ENCODE results near the gene SLC35E4. TPM values are rescaled to one million over a fixed set of nuclear protein-coding genes. Genes with fewer than 3 reads are reported as not detected.

Gene SLC35E4, protein sequence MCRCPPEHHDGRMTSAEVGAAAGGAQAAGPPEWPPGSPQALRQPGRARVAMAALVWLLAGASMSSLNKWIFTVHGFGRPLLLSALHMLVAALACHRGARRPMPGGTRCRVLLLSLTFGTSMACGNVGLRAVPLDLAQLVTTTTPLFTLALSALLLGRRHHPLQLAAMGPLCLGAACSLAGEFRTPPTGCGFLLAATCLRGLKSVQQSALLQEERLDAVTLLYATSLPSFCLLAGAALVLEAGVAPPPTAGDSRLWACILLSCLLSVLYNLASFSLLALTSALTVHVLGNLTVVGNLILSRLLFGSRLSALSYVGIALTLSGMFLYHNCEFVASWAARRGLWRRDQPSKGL
- total RNA-seq = 5.7 and 6.2 TPM in 2 replicates

DNA sequence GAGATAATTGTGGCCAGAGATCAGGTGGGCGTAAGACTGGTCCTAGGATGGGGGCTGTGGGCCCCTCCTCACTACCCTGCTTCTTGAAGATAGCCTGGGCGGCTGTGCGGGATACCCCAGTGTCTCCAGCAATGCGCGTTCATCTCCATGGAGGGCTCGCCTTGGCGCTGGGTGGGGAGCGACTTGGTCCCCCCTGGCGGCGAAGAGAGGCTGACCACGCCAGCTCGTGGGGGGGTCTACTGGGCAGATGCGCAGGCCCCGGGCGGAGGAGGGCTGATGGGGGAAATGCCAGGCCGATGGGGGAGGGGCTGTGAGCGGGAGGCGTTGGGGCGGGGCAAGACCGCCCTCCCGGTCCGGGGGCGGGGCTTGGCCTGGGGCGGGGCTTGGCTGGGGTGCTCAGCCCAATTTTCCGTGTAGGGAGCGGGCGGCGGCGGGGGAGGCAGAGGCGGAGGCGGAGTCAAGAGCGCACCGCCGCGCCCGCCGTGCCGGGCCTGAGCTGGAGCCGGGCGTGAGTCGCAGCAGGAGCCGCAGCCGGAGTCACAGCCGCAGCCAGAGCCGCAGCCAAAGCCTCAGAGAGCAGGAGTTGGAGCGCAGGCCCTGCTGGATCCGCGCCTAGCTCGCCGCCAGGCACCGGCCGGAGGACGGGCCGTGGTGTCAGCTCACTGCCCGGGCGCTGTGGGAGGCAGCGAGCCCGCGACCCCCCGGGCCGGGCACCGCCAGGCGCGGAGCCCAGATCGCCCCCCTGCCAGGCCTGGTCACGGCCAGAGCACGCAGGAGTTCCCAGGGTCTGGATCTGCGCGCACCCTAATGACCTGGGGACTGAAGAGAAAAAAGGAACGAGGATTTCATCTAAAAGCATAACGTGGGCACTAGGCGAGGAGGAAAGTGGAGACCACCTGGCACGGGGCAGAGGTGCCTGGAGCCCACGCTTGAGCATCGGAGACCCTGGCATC lies at the start of gene SLC35E4:
Gene SLC35E4, plus strand, starts transcription at position 509 of the 953 bp plus-strand sequence. CDS start 670 bp downstream, outside the sequence.
- intact Hi-C loops (cut with micrococcal nuclease) = loop anchor here (1.0 to 10.0 kb wide), 10 partner anchors 14 to 659 kb away; partner anchors contain the start of genes LIMK2, OSBP2, PIK3IP1 and TCN2

DNA sequence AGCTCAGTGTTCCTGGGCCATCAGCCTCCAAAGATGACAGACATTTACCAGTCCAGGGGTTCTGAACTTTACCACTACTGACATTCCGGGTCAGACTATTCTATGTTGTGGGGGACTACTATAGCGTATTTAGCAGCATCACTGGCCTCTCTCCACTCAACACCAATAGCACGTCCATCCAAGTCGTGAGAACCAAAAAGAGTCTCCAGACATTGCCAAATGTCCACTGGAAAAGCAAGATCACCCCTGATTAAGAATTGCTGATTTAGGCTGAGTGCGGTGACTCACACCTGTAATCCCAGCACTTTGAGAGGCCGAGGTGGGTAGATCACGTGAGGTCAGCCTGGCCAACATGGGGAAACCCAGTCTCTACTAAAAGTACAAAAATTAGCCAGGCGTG lies 49.2 kb upstream of the SLC35E4 start:
- intact Hi-C loops (cut with micrococcal nuclease) = no loop called here

DNA sequence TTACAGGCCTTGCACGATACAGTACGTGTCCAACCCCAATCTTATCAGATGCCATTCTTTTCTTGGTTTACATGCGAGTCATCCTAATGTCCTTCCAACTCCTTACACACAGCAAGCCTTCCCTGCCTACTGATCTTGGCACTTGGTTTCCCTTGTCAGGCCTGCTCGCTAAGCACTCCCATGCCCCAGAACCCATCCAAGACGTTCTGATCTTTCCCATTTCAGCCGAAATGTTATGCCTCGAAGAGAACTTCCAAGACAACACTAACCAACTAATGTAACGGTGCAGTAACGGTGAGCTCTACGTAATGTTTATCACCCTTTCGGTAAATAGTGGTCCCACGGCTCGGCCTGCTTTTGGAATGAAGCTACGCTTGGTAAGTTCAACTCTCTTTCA lies 44.4 kb upstream of the SLC35E4 start:
- intact Hi-C loops (cut with micrococcal nuclease) = loop anchor here (1.0 kb wide), 2 partner anchors 14 to 493 kb away; no protein-coding TSS in a partner anchor

DNA sequence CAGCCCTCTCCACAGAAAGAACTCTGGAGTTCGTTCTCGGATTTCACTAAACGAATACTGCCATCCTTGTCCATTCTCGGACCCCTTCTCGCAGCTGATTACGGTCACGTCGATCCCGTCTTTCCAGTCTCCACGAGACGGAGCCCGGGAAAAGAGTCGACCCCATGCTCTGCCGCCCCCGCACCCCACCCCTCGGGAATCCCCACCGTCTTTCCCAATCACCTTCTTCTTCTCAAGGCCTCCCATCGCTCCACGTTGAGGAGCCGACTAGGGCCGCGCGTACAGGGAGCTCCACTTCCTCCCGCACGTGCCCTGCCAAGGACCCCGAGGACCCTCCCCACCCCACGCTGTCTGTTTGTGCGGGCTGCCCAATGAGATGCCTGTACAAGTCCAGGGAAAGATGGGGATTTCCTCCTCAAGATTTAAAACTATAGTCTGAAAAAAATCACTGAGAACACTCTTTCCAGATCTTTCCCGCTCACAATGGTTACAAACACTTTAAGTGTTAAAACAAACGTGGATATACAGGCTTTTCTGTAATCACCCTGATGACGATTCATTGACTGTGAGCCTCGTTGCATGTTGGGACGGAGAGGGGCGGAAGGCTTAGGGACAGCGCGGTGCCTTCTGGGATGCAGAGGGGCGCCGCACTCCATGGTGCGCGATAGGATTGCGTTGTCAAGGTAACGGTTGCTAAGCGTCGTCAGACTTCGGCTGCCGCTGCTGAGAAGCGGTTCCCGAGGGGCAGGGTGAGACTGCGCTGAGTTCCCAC lies 43.8 kb upstream of the SLC35E4 start, which contains the start of gene PES1:
Gene PES1, minus strand, starts transcription at position 323 of the 772 bp plus-strand sequence. Its CDS starts 77 bp downstream, at position 246.
- intact Hi-C loops (cut with micrococcal nuclease) = loop anchor here (1.0 kb wide), 8 partner anchors 14 to 824 kb away; partner anchors contain the start of genes DUSP18, SF3A1, SLC35E4 and UQCR10

DNA sequence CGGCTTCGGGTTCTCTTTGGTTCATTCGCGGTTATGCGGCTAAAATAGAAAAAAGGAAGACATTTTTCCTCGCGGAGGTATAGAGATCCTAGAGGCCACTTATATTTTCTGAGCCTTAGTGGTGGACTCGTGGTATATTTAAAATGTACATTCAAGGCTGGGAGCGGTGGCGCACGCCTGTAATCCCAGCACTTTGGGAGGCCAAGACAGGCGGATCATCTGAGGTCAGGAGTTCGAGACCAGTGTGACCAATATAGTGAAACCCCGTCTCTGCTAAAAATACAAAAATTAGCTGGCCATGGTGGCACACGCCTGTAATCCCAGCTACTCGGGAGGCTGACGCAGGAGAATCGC lies 43.2 kb upstream of the SLC35E4 start:
- intact Hi-C loops (cut with micrococcal nuclease) = loop anchor here (1.0 kb wide), 6 partner anchors 17 to 825 kb away; partner anchors contain the start of genes DUSP18, SF3A1, SLC35E4 and UQCR10

DNA sequence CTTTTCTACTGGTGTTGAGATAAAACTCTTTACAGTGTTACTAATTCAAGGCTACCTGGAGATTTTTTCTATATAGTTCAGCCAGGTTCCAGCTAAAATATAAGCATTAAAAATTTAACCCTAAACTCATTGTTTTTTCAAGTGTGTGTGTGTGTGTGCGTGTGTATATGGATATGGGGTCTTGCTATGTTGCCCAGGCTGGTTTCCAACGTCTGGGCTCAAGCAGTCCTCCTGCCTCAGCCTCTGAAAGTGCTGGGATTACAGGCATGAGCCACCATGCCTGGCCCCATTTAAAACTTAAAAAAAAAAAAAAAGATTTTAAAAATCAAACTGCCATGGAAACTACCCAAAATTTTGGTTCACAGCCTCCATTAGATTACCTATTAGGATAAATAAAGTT lies 39.4 kb upstream of the SLC35E4 start:
- intact Hi-C loops (cut with micrococcal nuclease) = no loop called here

DNA sequence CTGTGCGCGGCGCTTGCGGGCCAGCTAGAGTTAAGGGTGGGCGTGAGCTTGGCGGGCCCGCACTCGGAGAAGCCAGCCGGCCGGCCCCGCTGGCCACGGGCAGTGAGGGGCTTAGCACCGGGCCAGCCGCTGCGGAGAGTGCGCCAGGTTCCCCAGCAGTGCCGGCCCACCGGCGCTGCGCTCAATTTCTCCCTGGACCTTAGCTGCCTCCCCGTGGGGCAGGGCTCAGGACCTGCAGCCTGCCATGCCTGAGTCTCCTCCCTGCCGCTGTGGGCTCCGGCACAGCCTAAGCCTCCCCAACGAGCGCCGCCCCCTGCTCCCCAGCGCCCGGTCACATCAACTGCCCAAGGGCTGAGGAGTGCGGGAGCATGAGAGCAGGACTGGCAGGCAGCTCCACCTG lies 38.7 kb upstream of the SLC35E4 start:
- intact Hi-C loops (cut with micrococcal nuclease) = no loop called here

DNA sequence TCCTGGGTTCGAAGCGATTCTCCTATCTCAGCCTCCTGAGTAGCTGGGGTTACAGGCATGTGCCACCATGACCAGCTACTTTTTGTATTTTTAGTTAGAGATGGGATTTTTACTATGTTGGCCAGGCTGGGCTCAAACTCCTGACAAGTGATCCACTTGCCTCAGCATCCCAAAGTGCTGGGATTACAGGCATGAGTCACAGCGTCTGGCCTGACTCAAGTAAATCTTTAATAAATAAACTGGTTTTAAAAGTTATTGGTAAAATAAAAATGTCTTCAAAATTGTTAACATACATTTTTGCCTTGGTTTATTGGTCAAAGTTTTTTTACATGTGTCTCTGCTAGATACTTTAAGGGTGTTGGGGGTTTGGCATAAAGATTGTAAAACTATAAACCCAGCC lies 36.6 kb upstream of the SLC35E4 start:
- intact Hi-C loops (cut with micrococcal nuclease) = no loop called here

DNA sequence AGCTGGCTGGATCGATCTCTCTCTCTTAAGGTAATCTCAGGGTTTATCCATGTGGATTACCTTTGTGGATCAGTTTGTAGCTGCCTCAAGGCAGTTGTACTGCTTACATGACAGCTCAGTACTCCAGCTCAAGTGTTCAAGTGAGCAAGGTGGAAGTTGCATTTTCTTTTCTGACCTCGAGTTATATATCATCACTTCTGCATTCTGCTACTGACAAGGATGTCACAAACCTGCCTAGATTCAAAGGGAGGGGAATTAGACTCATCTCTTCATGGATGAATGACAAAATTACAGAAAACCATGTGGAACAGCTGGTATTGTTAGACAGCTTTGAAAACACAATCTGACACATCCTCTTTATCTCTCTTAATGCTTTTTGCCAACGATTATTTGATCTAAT lies 34.7 kb upstream of the SLC35E4 start:
- intact Hi-C loops (cut with micrococcal nuclease) = no loop called here

DNA sequence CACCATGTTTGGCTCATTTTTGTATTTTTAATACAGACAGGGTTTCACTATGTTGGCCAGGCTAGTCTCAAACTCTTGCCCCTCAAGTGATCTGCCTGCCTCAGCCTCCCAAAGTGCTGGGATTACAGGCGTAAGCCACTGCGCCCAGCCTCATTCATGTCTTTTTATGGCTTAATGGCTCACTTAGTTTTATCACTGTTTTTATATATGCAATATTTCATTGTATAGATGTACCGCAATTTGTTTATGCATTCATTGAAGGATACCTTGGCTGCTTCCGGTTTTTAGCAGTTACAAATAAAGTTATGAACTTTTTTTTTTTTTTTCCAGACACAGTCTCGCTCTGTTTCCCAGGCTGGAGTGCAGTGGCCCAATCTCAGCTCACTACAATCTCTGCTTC lies 34.1 kb upstream of the SLC35E4 start:
- intact Hi-C loops (cut with micrococcal nuclease) = no loop called here

DNA sequence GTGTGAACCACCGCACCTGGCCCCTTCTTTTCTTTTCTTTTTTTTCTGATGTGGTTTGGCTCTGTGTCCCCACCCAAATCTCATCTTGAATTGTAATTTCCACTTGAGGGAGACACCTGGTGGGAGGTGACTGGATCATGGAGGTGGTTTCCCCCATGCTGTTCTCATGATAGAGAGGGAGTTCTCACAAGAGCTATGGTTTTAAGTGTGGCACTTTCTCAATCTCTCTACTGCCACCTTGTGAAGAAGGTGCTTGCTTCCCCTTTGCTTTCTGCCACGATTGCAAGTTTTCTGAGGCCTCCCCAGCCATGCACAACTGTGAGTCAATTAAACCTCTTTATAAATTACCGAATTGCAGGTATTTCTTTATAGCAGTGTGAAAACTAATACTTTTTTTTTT lies 33.5 kb upstream of the SLC35E4 start:
- intact Hi-C loops (cut with micrococcal nuclease) = loop anchor here (1.0 kb wide), 2 partner anchors 205 to 211 kb away; partner anchors contain the start of gene SEC14L2

DNA sequence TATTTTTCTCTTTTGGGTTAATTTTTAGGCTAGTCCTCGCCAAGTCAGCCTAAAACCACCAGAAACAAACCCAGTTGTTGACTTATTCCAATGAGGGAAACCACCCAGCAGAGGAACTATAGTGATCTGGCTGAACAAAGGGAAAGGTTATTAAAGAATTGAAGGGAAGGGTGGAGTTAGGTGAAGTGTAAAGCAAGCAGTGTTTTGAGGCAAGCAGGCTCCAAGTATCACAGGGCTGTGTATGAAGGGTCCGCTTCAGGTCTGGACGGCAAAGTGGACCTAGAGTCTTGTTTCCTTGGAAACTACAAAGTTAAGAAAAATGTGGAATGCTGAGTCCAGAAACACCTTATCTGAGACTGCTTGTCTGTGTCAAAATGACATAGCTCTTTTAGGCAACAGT lies 31.8 kb upstream of the SLC35E4 start:
- intact Hi-C loops (cut with micrococcal nuclease) = no loop called here

DNA sequence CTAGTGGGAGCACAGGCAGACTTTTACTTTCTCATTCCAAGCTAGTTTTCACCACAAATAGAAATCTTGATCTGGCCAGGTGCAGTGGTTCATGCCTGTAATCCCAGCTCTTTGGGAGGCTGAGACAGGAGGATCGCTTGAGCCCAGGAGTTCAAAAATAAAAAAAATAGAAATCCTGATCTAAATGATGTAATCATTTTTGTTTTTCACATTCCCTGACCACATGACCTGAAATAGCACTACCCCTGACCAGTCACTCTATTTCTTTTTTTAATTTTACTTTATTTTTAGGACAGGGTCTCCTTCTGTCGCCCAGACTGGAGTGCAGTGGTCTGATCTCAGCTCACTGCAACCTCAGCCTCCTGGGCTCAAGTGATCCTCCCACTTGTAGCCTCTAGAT lies 30.9 kb upstream of the SLC35E4 start:
- intact Hi-C loops (cut with micrococcal nuclease) = loop anchor here (1.0 to 5.0 kb wide), 2 partner anchors 13 to 157 kb away; partner anchors contain the start of gene PES1

DNA sequence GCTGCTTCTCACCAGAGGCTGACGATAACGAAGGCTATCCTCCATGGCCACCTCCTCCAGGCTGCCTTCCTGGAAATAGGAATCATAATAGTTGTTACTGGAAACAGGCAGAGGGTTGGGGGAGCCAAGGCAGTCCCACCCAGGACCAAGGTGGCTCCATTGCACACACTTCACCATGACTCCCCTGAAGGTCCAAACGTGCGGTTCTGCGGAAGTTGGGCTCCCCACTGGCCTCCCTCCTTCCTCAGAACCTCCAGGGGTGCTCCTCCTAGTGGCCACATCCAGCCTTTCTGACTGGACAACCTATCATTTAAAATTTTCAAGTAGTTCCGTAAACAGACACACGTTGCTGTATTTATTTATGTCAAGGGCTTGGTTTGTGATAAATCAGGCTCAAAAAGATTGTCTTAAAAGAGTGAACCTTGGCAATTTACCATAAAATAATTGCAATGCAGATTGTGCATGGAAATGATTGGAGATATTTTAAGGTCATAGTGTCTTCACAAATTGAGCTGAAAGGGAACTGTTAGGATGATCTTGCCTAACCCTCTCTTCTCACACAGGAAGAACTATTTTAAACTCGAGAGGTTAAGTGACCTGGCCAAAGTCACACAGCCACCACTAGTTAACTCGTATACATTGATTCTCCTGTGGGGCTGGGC lies 30.0 kb upstream of the SLC35E4 start:
- intact Hi-C loops (cut with micrococcal nuclease) = loop anchor here (1.0 to 5.0 kb wide), 3 partner anchors 14 to 158 kb away; partner anchors contain the start of genes PES1 and SLC35E4

DNA sequence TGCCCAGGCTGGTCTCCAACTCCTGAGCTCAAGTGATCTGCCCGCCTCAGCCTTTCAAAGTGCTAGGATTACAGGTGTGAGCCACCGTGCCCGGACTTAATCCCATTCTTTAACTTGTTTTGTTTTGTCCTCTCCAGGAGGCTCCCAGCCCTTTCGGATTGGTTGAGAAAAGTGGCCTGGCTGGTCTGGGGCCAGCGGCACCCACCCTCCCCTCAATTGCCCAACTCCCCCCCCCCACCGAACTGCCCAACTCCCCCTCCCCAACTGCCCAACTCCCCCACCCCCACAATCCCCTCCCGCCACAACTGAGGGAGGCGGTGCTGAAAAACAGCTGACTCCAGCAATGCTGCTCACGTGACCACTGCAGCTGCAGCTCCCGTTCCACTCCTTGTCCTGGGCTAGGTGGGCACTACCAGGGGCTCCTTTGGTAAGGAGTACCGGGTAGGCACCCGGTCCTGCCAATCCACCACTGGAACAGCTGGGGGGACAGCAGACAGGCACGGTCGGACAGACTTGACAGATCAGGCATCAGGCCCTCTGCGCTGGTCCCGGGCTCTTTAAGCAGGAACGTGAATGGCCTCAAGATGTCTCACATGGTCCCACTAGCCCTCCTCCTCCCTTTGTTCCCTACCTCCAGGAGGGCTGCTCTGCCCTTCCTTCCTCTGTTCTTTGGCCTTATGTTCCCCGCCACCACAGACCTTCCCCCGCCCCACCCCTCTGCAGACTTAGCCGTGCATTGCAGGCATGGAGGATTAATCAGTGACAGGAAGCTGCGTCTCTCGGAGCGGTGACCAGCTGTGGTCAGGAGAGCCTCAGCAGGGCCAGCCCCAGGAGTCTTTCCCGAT lies 28.9 kb upstream of the SLC35E4 start, which contains the start of gene TCN2:
Gene TCN2, plus strand, starts transcription at position 720 of the 845 bp plus-strand sequence. CDS start 158 bp downstream, outside the sequence.
- intact Hi-C loops (cut with micrococcal nuclease) = loop anchor here (2.0 to 5.0 kb wide), 2 partner anchors 28 to 159 kb away; partner anchors contain the start of gene SLC35E4

DNA sequence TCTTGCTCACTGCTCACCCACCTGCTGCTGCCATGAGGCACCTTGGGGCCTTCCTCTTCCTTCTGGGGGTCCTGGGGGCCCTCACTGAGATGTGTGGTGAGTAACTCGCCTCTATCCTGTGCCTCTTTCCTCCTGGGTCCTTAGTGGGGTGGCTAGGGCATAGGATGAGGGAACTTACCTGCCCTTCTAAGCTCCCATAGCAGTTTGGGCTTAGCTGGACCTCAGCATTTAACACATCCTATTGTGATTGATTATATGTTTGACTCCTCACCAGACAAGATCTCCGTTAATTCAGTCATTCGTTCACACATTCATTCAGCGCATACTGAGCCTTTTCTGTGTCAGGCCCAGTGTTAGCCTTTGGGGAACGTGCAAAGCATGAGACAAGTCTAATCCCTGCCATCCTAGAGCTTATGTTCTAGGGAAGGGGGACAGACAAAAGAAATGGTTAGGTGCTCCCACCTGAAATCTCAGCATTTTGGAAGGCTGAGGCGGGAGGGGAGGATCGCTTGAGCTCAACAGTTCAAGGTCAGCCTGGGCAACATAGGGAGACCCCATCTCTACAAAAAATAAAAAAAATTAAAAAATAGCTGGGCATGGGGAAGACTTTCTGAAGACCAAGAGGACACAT lies 28.2 kb upstream of the SLC35E4 start:
- intact Hi-C loops (cut with micrococcal nuclease) = loop anchor here (2.0 to 5.0 kb wide), 2 partner anchors 27 to 160 kb away; partner anchors contain the start of gene SLC35E4

DNA sequence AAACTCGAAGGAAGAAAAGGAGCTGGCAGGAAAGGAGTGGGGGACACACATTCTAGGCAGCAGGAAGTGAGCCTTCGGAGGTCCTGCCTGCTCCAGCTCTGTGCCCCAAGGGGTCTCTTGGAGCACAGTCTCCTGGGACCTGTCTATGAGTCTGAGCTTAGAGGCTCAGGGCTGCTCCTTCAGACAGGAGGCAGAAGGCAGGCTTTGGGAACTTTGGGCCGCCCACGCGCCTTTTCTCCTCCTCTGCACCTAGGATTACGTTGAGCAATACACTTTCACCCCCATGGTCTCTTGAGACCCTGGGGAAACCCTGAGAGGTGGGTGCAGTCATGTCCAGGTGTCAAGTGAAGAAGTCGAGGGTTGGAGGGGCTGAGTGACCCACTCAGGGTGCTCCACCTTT lies 27.6 kb upstream of the SLC35E4 start:
- intact Hi-C loops (cut with micrococcal nuclease) = loop anchor here (2.0 to 5.0 kb wide), 2 partner anchors 27 to 161 kb away; partner anchors contain the start of gene SLC35E4
